K562 (cell line): ENCODE measurements around the gene NMRAL1. TPM values are rescaled to one million over a fixed set of nuclear protein-coding genes. Genes with fewer than 3 reads are reported as not detected.

Source experiments
- ATAC-seq: fragments of 200-7000 bp; cut with Tn5 transposase; 3 replicates; pipeline ENCODE4 v1.9.1; 2020; ENCODE audit warnings: moderate library complexity
- BruUV-seq: library from RNA; stranded (reverse); fragments of 400-500 nt; replicated peaks from 2 replicates; lab custom pipeline; 2021; lab: Mats Ljungman, UMichigan
- CTCF ChIA-PET: fragments of 300-600 bp; formaldehyde crosslinking; extraction: SDS; loops from one replicate; lab custom pipeline; 2021; ENCODE audit warnings: low intra/inter-chr PET ratio; lab: Yijun Ruan, JAX
- POLR2A ChIA-PET: fragments of 300-600, 350-650 bp; sonication (Branson Sonifier 250); formaldehyde crosslinking; extraction: SDS; loops from one replicate; lab custom pipeline; 2021; ENCODE audit warnings: antibody characterized with exemption, inconsistent platforms; lab: Yijun Ruan, JAX
- DNase-seq, 4 experiments: peaks; one replicate each; pipeline versions ENCODE4 v3.0.0 to v3.0.0-alpha.2; 2011 to 2018; ENCODE audit warnings: low spot score in 3 of 4, mixed read lengths in 3 of 4; ENCODE audit errors: extremely low read depth in 1 of 4
- FAIRE-seq: peaks from 2 replicates; lab custom pipeline; 2011; peaks lifted over from hg19 to GRCh38; lab: Jason Lieb, UNC
- H2AFZ ChIP-seq: 2 replicates; pipeline ENCODE4 v1.6.0; 2011; ENCODE audit warnings: low read depth, low read length, control low read depth, inconsistent platforms
- H3K27ac ChIP-seq: fragments of 200-600 bp; 3 replicates; pipeline ENCODE4 v1.8.0; 2011; ENCODE audit warnings: low read depth, mild to moderate bottlenecking, control low read depth, inconsistent platforms, low read length, moderate library complexity, mixed read lengths; ENCODE audit errors: extremely low read depth
- H3K27me3 ChIP-seq, 2 experiments: fragments of 300-600 bp in 1 of 2; 2 replicates in 1 of 2; 3 replicates in 1 of 2; pipeline versions ENCODE4 v1.6.0 to v1.8.0; 2011; ENCODE audit warnings: inconsistent platforms in 2 of 2, low read length in 2 of 2, mild to moderate bottlenecking in 1 of 2, mixed read lengths in 1 of 2, moderate library complexity in 1 of 2; ENCODE audit not compliant: control insufficient read depth in 2 of 2, insufficient read depth in 2 of 2
- H3K36me3 ChIP-seq: fragments of 300-600 bp; 3 replicates; pipeline ENCODE4 v1.8.0; 2011; ENCODE audit warnings: mild to moderate bottlenecking, low read length, inconsistent platforms; ENCODE audit not compliant: control insufficient read depth, insufficient read depth
- H3K4me1 ChIP-seq, 2 experiments: fragments of 200-600 bp in 1 of 2; replicated peaks in 1 of 2; 2 replicates in 1 of 2; 3 replicates in 1 of 2; pipeline versions ENCODE4 v1.5.1 to v1.8.0; 2011; ENCODE audit warnings: inconsistent platforms in 2 of 2, low read length in 2 of 2, mild to moderate bottlenecking in 1 of 2, mixed read lengths in 1 of 2, moderate library complexity in 1 of 2; ENCODE audit not compliant: control insufficient read depth in 2 of 2, insufficient read depth in 2 of 2
- H3K4me2 ChIP-seq: 2 replicates; pipeline ENCODE4 v1.6.1; 2011; ENCODE audit warnings: low read length, control low read depth, inconsistent platforms, mixed read lengths; ENCODE audit not compliant: insufficient read depth
- H3K4me3 ChIP-seq: fragments of 200-600 bp; sonication (generic), shearing (Covaris generic); 2 replicates; pipeline ENCODE4 v1.5.1; 2016; ENCODE audit warnings: control low read depth, inconsistent platforms
- H3K79me2 ChIP-seq: fragments of 200-600 bp; 3 replicates; pipeline ENCODE4 v1.8.0; 2011; ENCODE audit warnings: low read length, inconsistent platforms; ENCODE audit not compliant: control insufficient read depth, insufficient read depth
- H3K9ac ChIP-seq, 2 experiments: 2 replicates each; pipeline versions ENCODE4 v1.6.0 to v1.6.1; 2011; ENCODE audit warnings: low read depth in 2 of 2, low read length in 2 of 2, control low read depth in 1 of 2, inconsistent platforms in 1 of 2, mild to moderate bottlenecking in 1 of 2, mixed read lengths in 1 of 2; ENCODE audit not compliant: insufficient read depth in 1 of 2
- H3K9me1 ChIP-seq: one replicate; pipeline ENCODE4 v1.6.0; 2011; ENCODE audit warnings: inconsistent platforms, mild to moderate bottlenecking, low read length, moderate library complexity; ENCODE audit not compliant: control insufficient read depth, insufficient read depth
- H3K9me3 ChIP-seq: replicated peaks from 2 replicates; pipeline ENCODE4 v1.5.1; 2011; ENCODE audit warnings: low read depth, low read length, inconsistent platforms; ENCODE audit not compliant: control insufficient read depth, insufficient read depth
- H4K20me1 ChIP-seq: replicated peaks from 2 replicates; pipeline ENCODE4 v1.6.1; 2011; ENCODE audit warnings: low read length, inconsistent platforms, mixed read lengths; ENCODE audit not compliant: control insufficient read depth, insufficient read depth
- ARNT ChIP-seq, 2 experiments: fragments of 450-650 bp; IDR thresholded peaks; 2 replicates each; pipeline ENCODE4 v1.6.1; 2016; ENCODE audit warnings: mild to moderate bottlenecking in 1 of 2
- ASH1L ChIP-seq: fragments of 450-650 bp; IDR thresholded peaks from 2 replicates; pipeline ENCODE4 v1.6.1; 2018; ENCODE audit warnings: borderline replicate concordance, mild to moderate bottlenecking, low read depth; ENCODE audit not compliant: partially characterized antibody
- CREBBP ChIP-seq: IDR thresholded peaks from one replicate; pipeline ENCODE4 v1.6.1; 2012; ENCODE audit warnings: low read depth, mild to moderate bottlenecking, control low read depth, inconsistent platforms, low read length
- CTBP1 ChIP-seq: fragments of 450-650 bp; IDR thresholded peaks from 2 replicates; pipeline ENCODE4 v1.6.1; 2016; ENCODE audit warnings: borderline replicate concordance
- CUX1 ChIP-seq: fragments of 200-800 bp; sonication (Bioruptor generic); IDR thresholded peaks from 2 replicates; pipeline ENCODE4 v1.6.1; 2016; ENCODE audit warnings: missing genetic modification characterization, missing compliant biosample characterization
- EGR1 ChIP-seq: fragments of 450-650 bp; conservative IDR thresholded peaks from 2 replicates; pipeline ENCODE4 v1.6.1; 2017; ENCODE audit warnings: mild to moderate bottlenecking
- EP300 ChIP-seq: IDR thresholded peaks from 2 replicates; pipeline ENCODE4 v1.6.1; 2012; ENCODE audit warnings: low read length, improper control_type of control experiment
- HNRNPH1 ChIP-seq: fragments of 200-400 bp; formaldehyde crosslinking; optimal IDR thresholded peaks from 2 replicates; pipeline ENCODE3; 2017; ENCODE audit warnings: low read depth, mild to moderate bottlenecking, low read length, moderate library complexity
- MCM3 ChIP-seq: fragments of 450-650 bp; IDR thresholded peaks from 2 replicates; pipeline ENCODE4 v1.6.1; 2016
- MCM7 ChIP-seq, 2 experiments: fragments of 450-650 bp; IDR thresholded peaks; 2 replicates each; pipeline ENCODE4 v1.6.1; 2016 to 2018
- NFATC3 ChIP-seq: fragments of 450-650 bp; IDR thresholded peaks from 2 replicates; pipeline ENCODE4 v1.6.1; 2017; ENCODE audit warnings: mild to moderate bottlenecking
- SFPQ ChIP-seq: fragments of 200-400 bp; formaldehyde crosslinking; IDR thresholded peaks from 2 replicates; pipeline ENCODE4 v1.6.1; 2017; ENCODE audit warnings: mild to moderate bottlenecking, low read depth, low read length, moderate library complexity
- ZNF518B ChIP-seq: fragments of 250-450 bp; sonication (Bioruptor Pico); IDR thresholded peaks from 2 replicates; pipeline ENCODE4 v1.5.0; 2021; ENCODE audit warnings: mild to moderate bottlenecking, moderate library complexity
- WGBS: fragments of 100-300 bp; shearing (Covaris generic); methylation state at CpG from one replicate; pipeline ENCODE4 v1.1.6; 2016; ENCODE audit warnings: low coverage, mixed read lengths; ENCODE audit not compliant: insufficient coverage; ENCODE audit errors: missing lambda C conversion rate; 5-methylcytosine and 5-hydroxymethylcytosine counted together
- in situ Hi-C: fragments of 300-500 bp; cut with MboI; formaldehyde crosslinking; loops from 4 replicates; pipeline ENCODE4 v1.15.0; 2018; ENCODE audit warnings: inconsistent platforms, mixed read lengths
- intact Hi-C: fragments of 100-400 bp; cut with micrococcal nuclease; formaldehyde crosslinking; loops from 2 replicates; pipeline ENCODE4 v1.14.2; 2022
- polyA plus RNA-seq, 8 experiments: library from polyadenylated mRNA; depleted of rRNA in 4 of 8; stranded (reverse) in 5 of 8; unstranded in 3 of 8; fragments of >200 nt; fragmentation: Nextera tagmentation in 2 of 8; fragmentation: Illumina TruSeq in 1 of 8; extraction: Ambion mirVana in 2 of 8; extraction: Trizol in 1 of 8; gene quantifications; 2 replicates each; pipeline versions ENCODE4 v1.2.1 to v1.2.3, GENCODE V29; 2011 to 2014; ENCODE audit warnings: inconsistent platforms in 1 of 8, missing spikeins in 1 of 8
- total RNA-seq, 7 experiments: library from RNA; depleted of rRNA in 6 of 7; stranded (reverse); fragments of >200 nt in 6 of 7; fragmentation: Illumina TruSeq in 2 of 7; extraction: Trizol in 2 of 7; gene quantifications; 2 replicates each; pipeline versions ENCODE4 v1.2.1 to v1.2.3, GENCODE V29; 2011 to 2021; ENCODE audit warnings: low replicate concordance in 1 of 7

Gene NMRAL1
- total and polyA plus RNA-seq, 9 of the 15 experiments (the other 6 are each of a cell fraction or from before 2014, with no cell fraction given) = 6.3 to 116 (median 63.2) TPM

GRCh38 chr16:4431023-4431422, 43.4 kb downstream of the NMRAL1 start:
- WGBS = 90% methylated on average over 9 of the region's 9 CpGs
- H3K4me1 ChIP-seq = peaks cover 21 to 30% of the 10 kb centered on the region in 2 experiments; a peak in 4 of 5 replicates
- H3K9me3 ChIP-seq = no peaks in the 10 kb centered on the region
- no peak for ATAC-seq
- DNase-seq = no peak
- H4K20me1 ChIP-seq = no peaks in the 10 kb centered on the region
- CTCF ChIA-PET = no interaction called here
- H3K27me3 ChIP-seq = no peaks in the 10 kb centered on the region
- no peak overlapping the region for H3K4me3 ChIP-seq
- no peak overlapping the region for H3K4me2 ChIP-seq
- H3K9me1 ChIP-seq = no peaks in the 10 kb centered on the region
- peaks cover 88% of the 10 kb centered on the region for H3K79me2 ChIP-seq
- intact Hi-C loops (no loop called here), in situ Hi-C loops (no loop called here)
- no TSS peak for BruUV-seq
- POLR2A ChIA-PET = interaction anchor here (0.6 kb wide), 1 partner anchor 19 kb away, joined by 3 read pairs; no protein-coding TSS in a partner anchor
- H3K27ac ChIP-seq = no peak overlapping the region
- no peak overlapping the region for H3K9ac ChIP-seq
- no peak overlapping the region for H2AFZ ChIP-seq
- H3K36me3 ChIP-seq = peaks cover 73% of the 10 kb centered on the region
- FAIRE-seq = no peak
- TF ChIP-seq EGR1 (no peak), MCM7 (IDR thresholded peaks at IDR 0.05) (no peak), EP300 (no peak), HNRNPH1 (no peak), NFATC3 (no peak), ZNF518B (no peak), ARNT (IDR thresholded peaks at IDR 0.05) (no peak), CUX1 (CRISPR knock-in tag) (no peak), ASH1L (no peak), CREBBP (no peak), SFPQ (no peak), CTBP1 (no peak), MCM3 (no peak)
